Stromal cell of bone marrow (primary cell): ENCODE measurements around the gene FAM236D.
"Not testable (repeated sequence)": the region's sequence is repeated elsewhere in the genome, so short reads cannot be mapped to it uniquely, and the experiment has no call there.

Experiments
- DNase-seq: peaks from one replicate; pipeline ENCODE4 v3.0.0-alpha.2; 2012; ENCODE audit warnings: low read depth

Gene FAM236D

DNA sequence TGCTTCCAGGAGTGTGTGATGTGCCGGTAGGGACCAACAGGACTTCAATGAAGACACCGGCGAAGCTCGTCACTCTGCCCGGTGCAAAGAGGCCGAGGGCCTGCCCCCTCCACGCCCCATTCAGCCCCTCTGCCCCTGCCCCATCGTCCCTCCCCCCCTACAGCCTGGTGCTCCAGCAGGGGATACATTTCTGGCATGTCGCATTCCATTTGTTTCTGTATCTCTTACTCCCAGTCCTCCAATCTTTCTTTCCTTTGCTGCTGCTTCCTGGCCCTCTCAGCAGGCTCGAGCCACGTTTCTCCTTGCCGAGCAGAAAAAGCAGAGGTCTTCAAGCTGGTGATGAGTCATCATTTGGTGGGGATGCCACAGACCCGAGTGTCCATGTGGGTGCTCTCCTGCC, at the start of gene FAM236D:
TSS of gene FAM236D (minus strand) at position 101 of the 400 bp plus-strand sequence. CDS start at position 1, 100 bp downstream.
- DNase-seq = not testable (repeated sequence)

DNA sequence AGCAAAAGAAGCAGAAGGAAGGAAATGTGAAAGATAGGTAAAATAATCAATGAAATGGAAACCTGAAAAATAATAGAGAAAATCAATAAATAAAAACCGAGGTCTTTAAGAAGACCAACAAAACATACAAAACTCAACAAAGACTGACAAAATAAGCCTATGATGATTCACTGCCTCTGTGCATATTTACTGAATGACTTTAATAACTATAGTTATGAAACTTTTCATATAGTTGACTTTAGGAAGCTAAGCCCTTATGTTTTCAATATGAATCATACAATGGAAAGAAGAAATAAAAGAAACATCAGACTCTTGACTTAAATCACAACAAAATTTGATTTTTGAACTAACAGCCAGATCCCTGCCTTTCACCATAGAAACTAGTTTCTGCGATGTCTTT, 29.5 kb upstream of the FAM236D start:
- DNase-seq = not testable (repeated sequence)

DNA sequence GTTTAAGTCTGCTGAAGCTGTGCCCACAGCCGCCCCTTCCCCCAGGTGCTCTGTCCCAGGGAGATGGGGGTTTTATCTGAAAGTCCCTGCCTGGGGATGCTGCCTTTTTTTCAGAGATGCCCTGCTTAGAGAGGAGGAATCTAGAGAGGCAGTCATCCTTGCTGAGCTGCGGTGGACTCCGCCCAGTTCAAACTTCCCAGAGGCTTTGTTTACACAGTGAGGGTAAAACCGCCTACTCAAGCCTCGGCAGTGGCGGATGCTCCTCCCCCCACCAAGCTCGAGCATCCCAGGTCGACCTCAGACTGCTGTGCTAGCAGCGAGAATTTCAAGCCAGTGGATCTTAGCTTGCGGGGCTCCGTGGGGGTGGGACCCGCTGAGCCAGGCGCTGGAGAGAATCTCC, 22.7 kb upstream of the FAM236D start:
- DNase-seq = not testable (repeated sequence)

DNA sequence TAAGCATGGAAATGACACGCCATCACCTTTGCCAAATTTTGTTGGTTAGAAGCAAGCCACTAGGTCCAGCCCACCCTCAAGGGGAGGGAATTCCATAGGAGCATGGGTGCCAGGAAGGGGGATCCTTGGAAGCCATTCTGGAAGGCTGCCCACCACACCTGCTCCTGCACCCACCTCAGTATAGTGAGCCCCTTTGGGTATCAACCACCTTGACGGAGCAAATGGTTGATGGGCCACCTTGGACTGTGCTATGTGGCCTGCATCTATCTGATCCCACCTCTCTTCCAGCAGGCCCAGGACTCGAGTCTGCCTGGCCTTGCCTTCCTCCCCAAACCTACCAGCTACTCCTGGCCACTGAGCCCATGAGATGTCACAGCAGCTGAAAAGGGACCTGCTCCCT, 17.6 kb downstream of the FAM236D start:
- not testable (repeated sequence) for DNase-seq

DNA sequence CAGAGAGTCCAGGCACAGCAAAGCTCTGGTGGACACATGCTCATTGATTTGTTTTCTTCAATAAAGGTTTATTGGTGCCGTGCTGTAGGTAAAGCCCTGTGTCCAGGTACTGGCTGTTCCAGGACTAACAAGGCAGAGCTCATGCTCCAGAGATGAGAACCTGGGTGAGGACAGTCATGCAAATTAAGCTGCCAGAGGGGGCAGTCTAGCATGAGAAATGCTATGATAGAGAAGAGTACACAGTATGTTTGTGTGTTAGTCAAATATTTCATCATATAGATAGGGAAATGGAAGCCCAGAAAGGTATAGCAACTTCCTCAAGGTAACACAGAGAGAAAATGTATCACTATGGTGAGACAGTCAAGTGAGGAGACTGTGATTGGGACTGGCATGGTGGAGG, 19.9 kb downstream of the FAM236D start:
- not testable (repeated sequence) for DNase-seq

DNA sequence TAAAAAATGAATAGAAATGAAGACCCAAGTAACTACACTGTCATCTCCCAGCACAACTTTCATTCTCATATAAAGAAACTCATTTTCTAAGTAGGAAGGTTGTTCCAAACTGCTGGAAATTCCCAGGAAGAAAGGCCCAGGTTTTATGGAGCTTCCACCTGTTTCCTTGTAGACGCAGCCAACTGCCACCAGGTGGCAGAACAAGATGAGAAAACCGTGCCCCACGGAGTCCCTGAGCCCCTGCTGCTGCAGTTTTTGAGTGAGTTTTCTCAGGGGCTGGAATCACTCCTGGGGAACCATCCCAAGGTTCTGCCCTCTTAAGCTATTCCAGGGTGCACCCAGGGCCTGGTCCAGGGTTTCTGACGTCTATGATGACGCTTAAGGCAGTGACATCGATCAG, 24.0 kb downstream of the FAM236D start:
- DNase-seq = not testable (repeated sequence)

DNA sequence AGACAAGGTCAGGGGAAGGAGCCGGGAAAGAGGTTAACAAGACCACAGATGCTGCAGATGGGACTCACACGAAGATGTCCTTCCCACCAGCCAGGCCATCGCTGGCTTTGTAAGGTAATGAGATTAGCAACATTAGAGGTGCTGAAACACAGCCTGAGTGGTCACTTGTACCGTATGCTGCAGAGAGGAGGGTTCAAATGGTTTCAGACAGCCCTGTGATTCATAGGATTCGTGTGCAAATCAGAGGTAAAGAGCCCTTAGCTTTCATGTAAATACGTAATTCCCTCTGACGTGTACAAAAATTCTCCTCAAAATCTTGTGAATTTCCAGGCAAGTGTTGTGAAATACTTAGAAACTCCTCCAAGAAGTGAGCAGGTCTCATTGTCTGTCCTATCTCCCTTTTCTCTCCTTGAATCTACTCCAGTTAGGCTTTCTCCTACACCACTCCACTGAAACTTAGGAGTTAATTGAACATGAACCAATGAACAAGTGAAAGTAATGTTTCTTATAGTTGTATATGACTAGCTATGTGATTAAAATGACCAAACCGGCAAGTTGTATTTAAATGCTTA, 24.6 kb downstream of the FAM236D start:
- DNase-seq = not testable (repeated sequence)

DNA sequence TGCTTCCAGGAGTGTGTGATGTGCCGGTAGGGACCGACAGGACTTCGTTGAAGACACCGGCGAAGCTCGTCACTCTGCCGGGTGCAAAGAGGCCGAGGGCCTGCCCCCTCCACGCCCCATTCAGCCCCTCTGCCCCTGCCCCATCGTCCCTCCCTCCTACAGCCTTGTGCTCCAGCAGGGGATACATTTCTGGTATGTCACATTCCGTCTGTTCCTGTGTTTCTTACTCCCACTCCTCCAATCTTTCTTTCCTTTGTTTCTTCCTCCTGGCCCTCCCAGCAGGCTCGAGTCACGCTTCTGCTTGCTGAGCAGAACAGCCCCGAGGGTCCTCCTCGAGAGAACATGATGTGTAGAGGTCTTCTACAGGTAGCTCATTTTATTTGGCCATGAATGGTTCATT, 25.4 kb downstream of the FAM236D start, which contains the start of gene FAM236B:
TSS of gene FAM236B (minus strand) at position 101 of the 400 bp plus-strand sequence. CDS start at position 1, 100 bp downstream.
- DNase-seq = not testable (repeated sequence)

DNA sequence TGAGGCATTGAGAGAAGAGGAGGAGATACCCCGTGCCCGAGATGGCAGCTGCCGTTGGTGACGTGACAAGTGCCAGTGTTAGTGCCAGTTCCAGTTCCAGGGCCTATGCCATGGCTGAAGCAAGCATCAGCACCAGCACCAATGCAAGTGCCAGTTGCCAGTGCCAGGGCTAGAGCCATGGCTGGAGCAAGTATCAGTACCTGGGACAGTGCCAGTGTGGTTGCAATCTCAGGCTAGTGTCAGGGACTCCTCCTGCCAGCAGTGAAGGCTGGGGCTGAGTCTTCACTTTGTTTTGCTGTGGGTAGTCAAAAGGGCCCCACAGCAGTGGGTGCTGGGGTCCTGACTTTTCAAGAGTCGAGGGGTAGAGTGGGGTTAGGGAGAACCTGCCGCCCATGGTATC, 29.9 kb downstream of the FAM236D start:
- not testable (repeated sequence) for DNase-seq

DNA sequence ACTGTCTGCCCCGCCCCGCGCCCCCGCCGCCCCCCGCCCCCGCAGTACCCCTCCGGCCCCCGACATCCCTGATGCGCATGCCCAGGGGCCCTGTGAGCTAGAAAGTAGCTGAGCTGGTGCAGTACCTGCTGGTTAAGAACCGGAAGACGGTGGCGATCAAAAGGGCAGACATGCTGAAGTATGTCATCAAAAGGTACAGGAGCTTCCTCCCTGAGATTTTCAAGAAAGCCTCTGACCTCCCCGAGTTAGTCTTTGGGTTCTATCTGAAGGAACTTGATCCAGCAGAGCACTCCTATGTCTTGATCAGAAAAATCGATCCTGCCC, 30.6 kb downstream of the FAM236D start:
- not testable (repeated sequence) for DNase-seq

DNA sequence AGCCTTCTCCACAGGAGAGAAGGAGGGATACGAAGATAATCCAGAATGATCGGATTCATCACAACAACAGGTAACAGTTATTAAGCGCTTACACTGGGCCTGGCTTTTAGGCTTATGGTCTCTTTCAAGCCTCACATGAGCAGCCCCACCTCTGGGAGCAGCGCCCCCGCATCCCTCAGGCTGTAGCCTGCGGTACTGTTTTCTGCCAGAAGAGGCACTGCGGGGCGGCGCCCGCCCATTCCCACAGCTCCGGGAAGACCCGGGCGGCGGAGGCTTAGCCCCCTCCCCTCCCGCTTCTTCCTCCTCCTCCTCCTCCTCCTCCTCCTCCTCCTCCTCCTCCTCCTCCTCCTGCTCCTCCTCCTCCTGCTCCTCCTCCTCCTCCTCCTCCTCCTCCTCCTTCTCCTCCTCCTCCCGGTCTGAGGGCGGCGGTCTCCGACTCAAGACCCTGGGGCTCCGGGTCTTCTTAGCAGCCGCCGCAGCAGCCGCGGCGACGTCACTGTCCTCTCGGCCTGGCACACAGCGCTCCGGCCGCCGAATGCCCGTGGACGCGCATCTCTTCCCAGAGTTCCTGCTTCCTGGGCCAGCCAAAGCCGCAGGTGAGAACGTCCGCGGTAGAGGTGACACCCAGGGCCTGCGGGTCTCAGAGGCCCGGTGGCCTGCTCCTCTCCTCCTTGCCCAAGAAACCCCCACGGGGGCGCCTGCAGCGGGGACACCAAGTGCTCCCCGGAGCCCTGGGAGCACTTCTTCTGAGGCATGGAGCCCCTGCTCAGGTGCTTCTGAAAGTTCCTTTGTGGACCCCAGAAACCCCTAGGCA, 31.1 kb downstream of the FAM236D start, which contains the start of gene DMRTC1B:
TSS of gene DMRTC1B (plus strand) at position 238 of the 814 bp plus-strand sequence. CDS start 68,246 bp downstream, outside the sequence.
- not testable (repeated sequence) for DNase-seq

DNA sequence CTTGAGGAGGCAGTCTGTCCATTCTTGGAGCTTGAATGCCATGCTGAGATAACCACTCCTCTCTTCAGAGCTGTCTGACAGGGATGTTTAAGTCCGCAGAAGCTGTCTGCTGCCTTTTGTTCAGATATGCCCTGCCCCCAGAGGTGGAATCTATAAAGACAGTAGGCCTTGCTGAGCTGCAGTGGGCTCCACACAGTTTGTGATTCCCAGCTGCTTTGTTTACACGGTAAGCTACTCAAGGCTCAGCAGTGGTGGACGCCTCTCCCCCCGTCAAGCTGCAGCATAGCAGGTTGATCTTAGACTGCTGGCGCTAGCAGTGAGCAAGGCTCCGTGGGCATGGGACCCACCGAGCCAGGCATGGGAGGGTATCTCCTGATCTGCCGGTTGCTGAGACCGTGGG, 47.6 kb downstream of the FAM236D start:
- not testable (repeated sequence) for DNase-seq
